Head of caudate nucleus (tissue), 42 donors: Measurements from ENCODE around the gene GPC2.
"Not testable (repeated sequence)": the region's sequence is repeated elsewhere in the genome, so short reads cannot be mapped to it uniquely, and the experiment has no call there.

Experiments used
- DNase-seq, 42 donors: peaks; one replicate each; pipeline versions ENCODE4 v3.0.0 to v3.0.0-alpha.2; 2020 to 2021; ENCODE audit warnings: mixed read lengths in 7 of 42
- intact Hi-C: fragments of 100-400 bp; cut with DNase I; formaldehyde crosslinking; loops from one replicate; pipeline ENCODE4 v1.15.0; 2022

GPC2 gene

GRCh38 chr7:100156331-100157068, 20.7 kb downstream of the GPC2 start:
- no peak for DNase-seq
- intact Hi-C loops: no loop called here

GRCh38 chr7:100155553-100156317, 21.4 kb downstream of the GPC2 start:
- intact Hi-C loops: no loop called here
- no peak for DNase-seq

GRCh38 chr7:100154651-100155491, 22.3 kb downstream of the GPC2 start:
- DNase-seq: peak in 3 of 42 donors; percentile 40 to 47 (median 45)
- intact Hi-C loops: no loop called here

GRCh38 chr7:100153708-100154535, 23.3 kb downstream of the GPC2 start:
- no peak for DNase-seq

GRCh38 chr7:100152937-100153666, 24.1 kb downstream of the GPC2 start:
- intact Hi-C loops: no loop called here
- no peak for DNase-seq

More at GRCh38 chr7:100153708-100154535, 23.3 kb downstream of the GPC2 start:
- intact Hi-C loops: no loop called here

GRCh38 chr7:100152404-100152803, 24.8 kb downstream of the GPC2 start:
- no peak for DNase-seq
- intact Hi-C loops: no loop called here

- intact Hi-C loops: no loop called here
- peak; percentile 98 to 100 (median 99) for DNase-seq
Observed at GRCh38 chr7:100148559-100149328, 28.4 kb downstream of the GPC2 start, which contains the start of gene LAMTOR4. TSS of gene LAMTOR4 (plus strand) at chr7:100148918. CDS start at chr7:100148973, 55 bp downstream.

GRCh38 chr7:100148225-100148558, 29.0 kb downstream of the GPC2 start:
- DNase-seq: peak in 1 of 42 donors; percentile 24
- intact Hi-C loops: no loop called here

GRCh38 chr7:100147278-100147677, 29.9 kb downstream of the GPC2 start:
- no peak for DNase-seq
- intact Hi-C loops: no loop called here

GRCh38 chr7:100146350-100146749, 30.8 kb downstream of the GPC2 start:
- DNase-seq, intact Hi-C loops: not testable (repeated sequence)

GRCh38 chr7:100142461-100142860, 34.7 kb downstream of the GPC2 start:
- intact Hi-C loops: no loop called here
- no peak for DNase-seq

- DNase-seq: no peak
- intact Hi-C loops: no loop called here
Observed at GRCh38 chr7:100141555-100141949, 35.6 kb downstream of the GPC2 start.

- intact Hi-C loops: no loop called here
- DNase-seq: no peak
Observed at GRCh38 chr7:100137851-100138760, 39.1 kb downstream of the GPC2 start.

- DNase-seq: peak in 41 of 42 donors; percentile 34 to 80 (median 61)
- intact Hi-C loops: no loop called here
Observed at GRCh38 chr7:100132697-100133151, 44.5 kb downstream of the GPC2 start.

GRCh38 chr7:100132126-100132525, 45.1 kb downstream of the GPC2 start:
- no peak for DNase-seq
- intact Hi-C loops: no loop called here
